Mesothelial cell of epicardium (in vitro differentiated cells): ENCODE measurements around the gene SIPA1L3. TPM values are rescaled to one million over a fixed set of nuclear protein-coding genes. Genes with fewer than 3 reads are reported as not detected.

Experiments
- DNase-seq, 2 experiments: peaks; one replicate each; pipeline ENCODE4 v3.0.0; 2021; ENCODE audit warnings: low spot score in 2 of 2; ENCODE audit not compliant: unreplicated experiment in 2 of 2
- H3K27ac Mint-ChIP-seq: 2 replicates; pipeline ENCODE4 v1.8.0; 2021; ENCODE audit warnings: mixed read lengths
- H3K27me3 Mint-ChIP-seq: 2 replicates; pipeline ENCODE4 v1.8.0; 2021; ENCODE audit warnings: low read depth, mixed read lengths
- H3K36me3 Mint-ChIP-seq: 2 replicates; pipeline ENCODE4 v1.8.0; 2021; ENCODE audit warnings: mixed read lengths
- H3K4me1 Mint-ChIP-seq: 2 replicates; pipeline ENCODE4 v1.8.0; 2021; ENCODE audit warnings: mixed read lengths
- H3K4me3 Mint-ChIP-seq: 2 replicates; pipeline ENCODE4 v1.8.0; 2021; ENCODE audit warnings: mild to moderate bottlenecking, moderate library complexity, mixed read lengths
- H3K9me3 Mint-ChIP-seq: 2 replicates; pipeline ENCODE4 v1.8.0; 2021; ENCODE audit warnings: mixed read lengths
- total RNA-seq: library from RNA; stranded (reverse); gene quantifications from 3 replicates; pipeline ENCODE4 v1.2.1, GENCODE V29; 2021
- TF ChIP-seq, protein P1 (sequence below): fragments of 200-600 bp; sonication (generic); IDR thresholded peaks from one replicate; pipeline ENCODE4 v1.5.0; 2021; ENCODE audit warnings: antibody characterized with exemption; ENCODE audit not compliant: unreplicated experiment

The SIPA1L3 gene
- total RNA-seq, 1 donor from 2014 or later = 58.2 TPM

DNA sequence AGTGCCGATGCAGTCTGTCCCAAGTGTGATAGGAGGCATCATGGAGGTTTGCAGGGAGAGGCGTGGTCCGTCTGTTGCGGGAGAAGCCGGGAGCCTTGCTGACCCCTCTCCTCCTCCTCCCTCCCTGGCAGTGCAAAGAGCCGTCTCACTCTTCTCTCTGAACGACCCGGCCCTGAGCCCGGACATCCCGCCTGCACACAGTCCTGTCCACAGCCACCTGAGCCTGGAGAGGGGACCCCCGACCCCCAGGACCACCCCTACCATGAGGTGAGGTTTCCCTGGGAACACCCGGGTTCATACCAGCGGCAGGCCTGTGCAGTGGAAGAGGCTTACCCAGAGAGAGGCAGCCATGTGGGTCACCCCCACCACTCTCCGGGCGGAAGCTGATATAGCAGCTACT lies 294.7 kb downstream of the SIPA1L3 start:
- TF ChIP-seq, protein P1, sequence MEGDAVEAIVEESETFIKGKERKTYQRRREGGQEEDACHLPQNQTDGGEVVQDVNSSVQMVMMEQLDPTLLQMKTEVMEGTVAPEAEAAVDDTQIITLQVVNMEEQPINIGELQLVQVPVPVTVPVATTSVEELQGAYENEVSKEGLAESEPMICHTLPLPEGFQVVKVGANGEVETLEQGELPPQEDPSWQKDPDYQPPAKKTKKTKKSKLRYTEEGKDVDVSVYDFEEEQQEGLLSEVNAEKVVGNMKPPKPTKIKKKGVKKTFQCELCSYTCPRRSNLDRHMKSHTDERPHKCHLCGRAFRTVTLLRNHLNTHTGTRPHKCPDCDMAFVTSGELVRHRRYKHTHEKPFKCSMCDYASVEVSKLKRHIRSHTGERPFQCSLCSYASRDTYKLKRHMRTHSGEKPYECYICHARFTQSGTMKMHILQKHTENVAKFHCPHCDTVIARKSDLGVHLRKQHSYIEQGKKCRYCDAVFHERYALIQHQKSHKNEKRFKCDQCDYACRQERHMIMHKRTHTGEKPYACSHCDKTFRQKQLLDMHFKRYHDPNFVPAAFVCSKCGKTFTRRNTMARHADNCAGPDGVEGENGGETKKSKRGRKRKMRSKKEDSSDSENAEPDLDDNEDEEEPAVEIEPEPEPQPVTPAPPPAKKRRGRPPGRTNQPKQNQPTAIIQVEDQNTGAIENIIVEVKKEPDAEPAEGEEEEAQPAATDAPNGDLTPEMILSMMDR = no peak
- Mint-ChIP-seq H3K4me3 (no peak overlapping the region), H3K9me3 (no peaks in the 10 kb centered on the region), H3K27me3 (no peaks in the 10 kb centered on the region), H3K27ac (no peak overlapping the region), H3K36me3 (peaks cover 16% of the 10 kb centered on the region), H3K4me1 (no peaks in the 10 kb centered on the region)
- DNase-seq = no peak

DNA sequence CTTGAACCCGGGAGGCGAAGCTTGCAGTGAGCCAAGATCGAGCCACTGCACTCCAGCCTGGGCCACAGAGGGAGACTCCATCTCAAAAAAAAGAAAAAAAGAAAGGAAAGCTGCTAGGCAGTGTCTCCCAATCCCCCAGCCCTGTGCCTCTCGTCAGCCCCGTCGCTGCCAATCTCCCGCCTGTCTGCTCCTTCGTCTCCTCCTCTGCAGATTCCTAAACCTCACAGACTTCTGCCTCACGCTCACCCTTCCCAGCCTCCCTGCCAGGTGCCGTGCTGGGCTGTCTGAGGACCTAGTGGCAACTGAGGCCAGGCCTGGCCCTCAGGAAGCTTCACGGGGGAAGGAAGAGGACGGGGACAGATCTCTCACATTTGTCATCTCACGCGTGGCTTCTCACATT lies 295.5 kb downstream of the SIPA1L3 start:
- Mint-ChIP-seq H3K4me3 (no peak overlapping the region), H3K27ac (no peak overlapping the region), H3K27me3 (no peaks in the 10 kb centered on the region), H3K36me3 (peaks cover 16% of the 10 kb centered on the region), H3K9me3 (no peaks in the 10 kb centered on the region), H3K4me1 (no peaks in the 10 kb centered on the region)
- no peak for DNase-seq
- TF ChIP-seq, protein P1 = no peak

DNA sequence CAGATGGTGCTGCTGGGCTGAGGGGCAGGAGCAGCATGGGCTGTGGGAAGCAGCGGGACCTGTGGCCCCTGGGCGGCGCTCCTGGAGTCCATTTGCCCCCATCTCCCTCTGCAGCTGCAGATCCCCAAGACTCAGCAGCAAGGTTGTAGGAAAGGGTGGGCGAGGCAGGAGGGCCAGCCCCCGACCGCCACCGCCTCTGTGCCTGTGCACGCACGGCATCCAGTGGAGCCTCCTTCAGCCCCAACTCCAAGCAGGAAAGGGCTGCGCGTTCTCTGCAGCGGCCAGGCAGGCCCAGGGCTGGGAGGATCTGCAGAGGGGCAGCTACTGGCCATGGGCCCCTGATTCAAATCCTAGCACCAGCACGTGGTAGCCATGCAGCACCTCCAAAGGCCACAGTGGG lies 296.2 kb downstream of the SIPA1L3 start:
- Mint-ChIP-seq H3K4me3 (no peak overlapping the region), H3K9me3 (no peaks in the 10 kb centered on the region), H3K36me3 (peaks cover 16% of the 10 kb centered on the region), H3K4me1 (no peaks in the 10 kb centered on the region), H3K27me3 (peaks cover under 1% of the 10 kb centered on the region), H3K27ac (no peak overlapping the region)
- no peak for DNase-seq
- TF ChIP-seq, protein P1 = no peak

DNA sequence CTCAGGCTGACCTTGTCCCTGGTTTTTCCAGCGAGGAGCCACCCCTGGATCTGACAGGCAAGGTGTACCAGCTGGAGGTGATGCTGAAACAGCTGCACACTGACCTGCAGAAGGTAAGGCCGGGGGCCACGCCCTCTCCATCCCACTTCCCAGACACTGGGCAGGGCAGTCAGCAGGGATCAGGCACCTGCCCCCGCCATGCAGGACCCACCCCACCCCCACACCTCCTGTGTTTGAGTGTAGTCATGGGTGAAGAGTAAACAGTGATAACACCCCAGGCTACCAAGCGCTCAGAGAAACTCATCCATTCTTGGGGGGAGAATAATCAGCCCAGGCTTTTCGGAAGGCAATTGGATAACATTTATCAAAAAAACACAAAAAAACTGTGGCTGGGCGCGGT lies 297.1 kb downstream of the SIPA1L3 start:
- Mint-ChIP-seq H3K36me3 (peaks cover 13% of the 10 kb centered on the region), H3K27ac (no peak overlapping the region), H3K9me3 (no peaks in the 10 kb centered on the region), H3K4me3 (no peak overlapping the region), H3K4me1 (no peaks in the 10 kb centered on the region), H3K27me3 (peaks cover 6% of the 10 kb centered on the region)
- TF ChIP-seq, protein P1 = no peak
- no peak for DNase-seq

DNA sequence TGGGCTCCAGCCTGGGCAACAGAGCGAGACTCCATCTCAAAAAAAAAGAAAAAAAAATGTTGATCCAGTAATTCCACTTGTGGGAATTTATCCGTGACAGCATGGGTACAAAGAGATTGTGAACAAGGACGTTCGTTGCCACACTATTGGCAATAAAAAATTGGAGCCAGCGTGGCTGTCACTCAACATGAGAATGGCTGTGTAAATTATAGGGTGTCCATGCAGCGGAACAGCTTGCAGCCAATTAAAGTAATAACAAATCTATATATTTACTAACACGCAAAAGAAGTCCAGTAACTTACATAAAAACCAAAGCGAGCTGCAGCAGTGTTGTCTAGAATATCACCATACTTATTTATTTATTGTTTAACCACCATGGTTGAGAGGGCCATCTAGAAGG lies 297.7 kb downstream of the SIPA1L3 start:
- H3K27ac Mint-ChIP-seq = no peak overlapping the region
- TF ChIP-seq, protein P1 = no peak
- peaks cover 13% of the 10 kb centered on the region for H3K36me3 Mint-ChIP-seq

DNA sequence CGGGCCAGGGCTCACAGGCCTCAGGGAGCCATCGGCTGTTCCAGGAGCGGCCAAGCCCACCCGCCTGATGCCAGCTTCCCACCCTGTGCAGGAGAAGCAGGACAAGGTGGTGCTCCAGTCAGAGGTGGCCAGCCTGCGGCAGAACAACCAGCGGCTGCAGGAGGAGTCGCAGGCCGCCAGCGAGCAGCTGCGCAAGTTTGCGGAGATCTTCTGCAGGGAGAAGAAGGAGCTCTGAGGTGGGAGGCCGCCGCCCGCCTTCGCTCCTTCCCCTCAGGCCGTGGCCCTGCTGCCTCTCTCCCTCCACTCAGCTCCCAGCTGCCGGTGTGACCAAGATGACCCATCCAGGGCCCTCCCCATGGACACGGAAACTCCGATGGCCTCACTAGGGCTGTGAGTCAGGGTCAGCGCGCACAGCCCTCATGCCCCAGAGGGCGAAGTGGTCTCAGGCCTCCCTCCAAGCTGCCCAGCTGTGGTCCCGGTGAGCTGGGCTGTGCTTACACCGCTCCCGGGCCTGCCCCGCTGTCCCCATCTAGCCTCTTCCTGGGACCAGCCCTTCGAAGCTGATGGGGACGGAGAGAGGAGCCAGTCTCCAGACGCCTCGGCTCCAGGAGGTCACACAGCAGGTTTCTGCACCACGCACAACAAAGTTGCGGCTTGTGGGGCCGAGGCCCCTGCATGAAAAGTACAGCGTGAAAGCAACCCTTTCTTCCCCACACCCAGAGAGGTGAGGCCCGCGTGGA lies 299.2 kb downstream of the SIPA1L3 start:
- Mint-ChIP-seq H3K9me3 (no peaks in the 10 kb centered on the region), H3K27me3 (peaks cover 26% of the 10 kb centered on the region), H3K4me1 (peaks cover 17% of the 10 kb centered on the region), H3K36me3 (peaks cover 13% of the 10 kb centered on the region), H3K4me3 (no peak overlapping the region), H3K27ac (no peak overlapping the region)
- TF ChIP-seq, protein P1 = no peak
- DNase-seq = no peak

More for the DNA sequence above, 297.7 kb downstream of the SIPA1L3 start:
- Mint-ChIP-seq H3K4me3 (no peak overlapping the region), H3K27me3 (peaks cover 13% of the 10 kb centered on the region), H3K4me1 (peaks cover 5% of the 10 kb centered on the region), H3K9me3 (no peaks in the 10 kb centered on the region)
- DNase-seq = no peak
